GM12878 (cell line): Measurements from ENCODE around the gene FUT3. TPM values are rescaled to one million over a fixed set of nuclear protein-coding genes. Genes with fewer than 3 reads are reported as not detected.

Experiments used
- ATAC-seq: fragments of 200-7000 bp; cut with Tn5 transposase; 3 replicates; pipeline ENCODE4 v1.9.1; 2020; ENCODE audit warnings: mild to moderate bottlenecking, moderate library complexity
- BruUV-seq: library from RNA; stranded (reverse); fragments of 400-500 nt; replicated peaks from 2 replicates; lab custom pipeline; 2021; lab: Mats Ljungman, UMichigan
- CTCF ChIA-PET: fragments of 300-600 bp; sonication (Branson Sonifier 250); formaldehyde crosslinking; extraction: SDS; loops from one replicate; lab custom pipeline; 2021; ENCODE audit warnings: inconsistent platforms; lab: Yijun Ruan, JAX
- POLR2A ChIA-PET: fragments of 350-600 bp; formaldehyde crosslinking; extraction: SDS; loops from one replicate; lab custom pipeline; 2021; ENCODE audit warnings: inconsistent platforms; lab: Charles Lee
- RAD21 ChIA-PET: fragments of 300-600 bp; sonication (Branson Sonifier 250); formaldehyde crosslinking; loops from one replicate; lab custom pipeline; 2023; ENCODE audit warnings: antibody characterized with exemption; ENCODE audit not compliant: unreplicated experiment; lab: Charles Lee
- SMC1A ChIA-PET: fragments of 300-600 bp; sonication (Branson Sonifier 250); formaldehyde crosslinking; loops from one replicate; lab custom pipeline; 2023; ENCODE audit not compliant: unreplicated experiment, uncharacterized antibody; lab: Charles Lee
- DNase-seq: peaks from one replicate; pipeline ENCODE4 v3.0.0-alpha.2; 2011; ENCODE audit warnings: low read depth, low spot score
- FAIRE-seq: peaks from 3 replicates; lab custom pipeline; 2011; peaks lifted over from hg19 to GRCh38; lab: Jason Lieb, UNC
- H2AFZ ChIP-seq: 2 replicates; pipeline ENCODE4 v1.6.0; 2011; ENCODE audit warnings: low read depth, low read length, control low read depth; ENCODE audit not compliant: control insufficient read depth
- H3K27ac ChIP-seq: 2 replicates; pipeline ENCODE4 v1.5.1; 2011; ENCODE audit warnings: control low read depth; ENCODE audit not compliant: control insufficient read depth, insufficient read depth
- H3K27me3 ChIP-seq, 2 experiments: replicated peaks in 1 of 2; 2 replicates each; pipeline versions ENCODE4 v1.6.0 to v1.6.1; 2011; ENCODE audit warnings: low read length in 1 of 2; ENCODE audit not compliant: control insufficient read depth in 2 of 2, insufficient read depth in 2 of 2
- H3K36me3 ChIP-seq, 2 experiments: 2 replicates each; pipeline ENCODE4 v1.5.1; 2011; ENCODE audit warnings: low read length in 1 of 2; ENCODE audit not compliant: control insufficient read depth in 2 of 2, insufficient read depth in 2 of 2
- H3K4me1 ChIP-seq: 2 replicates; pipeline ENCODE4 v1.6.1; 2011; ENCODE audit warnings: mild to moderate bottlenecking, low read length, moderate library complexity, mixed read lengths; ENCODE audit not compliant: control insufficient read depth, insufficient read depth
- H3K4me2 ChIP-seq: 2 replicates; pipeline ENCODE4 v1.6.0; 2011; ENCODE audit warnings: control low read depth; ENCODE audit not compliant: control insufficient read depth, insufficient read depth
- H3K4me3 ChIP-seq: fragments of 200-600 bp; sonication (generic); 2 replicates; pipeline ENCODE4 v1.5.1; 2016
- H3K79me2 ChIP-seq: 2 replicates; pipeline ENCODE4 v1.6.0; 2011; ENCODE audit warnings: low read length; ENCODE audit not compliant: control insufficient read depth, insufficient read depth
- H3K9ac ChIP-seq: 2 replicates; pipeline ENCODE4 v1.8.0; 2011; ENCODE audit warnings: low read length, control low read depth, mixed read lengths; ENCODE audit not compliant: control insufficient read depth, insufficient read depth
- H3K9me3 ChIP-seq: replicated peaks from 3 replicates; pipeline ENCODE4 v1.5.1; 2011; ENCODE audit warnings: mild to moderate bottlenecking, low read length; ENCODE audit not compliant: control insufficient read depth, insufficient read depth
- H4K20me1 ChIP-seq: 2 replicates; pipeline ENCODE4 v1.6.0; 2011; ENCODE audit not compliant: control insufficient read depth, insufficient read depth
- ATF7 ChIP-seq: fragments of 450-650 bp; IDR thresholded peaks from 2 replicates; pipeline ENCODE4 v1.6.1; 2016; ENCODE audit warnings: low read depth, mild to moderate bottlenecking
- CHD2 ChIP-seq: IDR thresholded peaks from 2 replicates; pipeline ENCODE4 v1.6.1; 2011; ENCODE audit warnings: low read depth, low read length, improper control_type of control experiment, borderline replicate concordance
- ZNF24 ChIP-seq: fragments of 450-650 bp; IDR thresholded peaks from 2 replicates; pipeline ENCODE4 v1.6.1; 2017; ENCODE audit warnings: antibody characterized with exemption, mild to moderate bottlenecking
- WGBS: methylation state at CpG from one replicate; pipeline ENCODE4 v1.1.6; 2016; ENCODE audit warnings: low lambda C conversion rate; ENCODE audit not compliant: insufficient replicate concordance, insufficient coverage; ENCODE audit errors: missing lambda C conversion rate; 5-methylcytosine and 5-hydroxymethylcytosine counted together
- in situ Hi-C: fragments of 300-500 bp; cut with MboI; formaldehyde crosslinking; loops from 9 replicates; pipeline ENCODE4 v1.14.3; 2018; ENCODE audit warnings: mixed read lengths
- intact Hi-C: fragments of 100-400 bp; cut with micrococcal nuclease; formaldehyde crosslinking; loops from one replicate; pipeline ENCODE4 v1.14.2; 2022; ENCODE audit not compliant: unreplicated experiment
- polyA plus RNA-seq, 11 experiments: library from polyadenylated mRNA; depleted of rRNA in 4 of 11; unstranded in 6 of 11; stranded (reverse) in 5 of 11; fragments of >200 nt; fragmentation: Nextera tagmentation in 4 of 11; fragmentation: Illumina TruSeq in 1 of 11; extraction: Ambion mirVana in 4 of 11; extraction: Trizol in 1 of 11; gene quantifications; 1 replicate in 1 of 11; 2 replicates in 10 of 11; pipeline versions ENCODE4 v1.2.1 to v1.2.3, GENCODE V29; 2011 to 2016; ENCODE audit warnings: inconsistent platforms in 2 of 11, missing spikeins in 2 of 11, low read depth in 1 of 11
- total RNA-seq, 4 experiments: library from RNA; depleted of rRNA in 3 of 4; stranded (reverse); fragments of >200 nt in 3 of 4; fragmentation: Illumina TruSeq in 1 of 4; extraction: Trizol in 1 of 4; gene quantifications; 2 replicates each; pipeline versions ENCODE4 v1.2.1 to v1.2.3, GENCODE V29; 2013 to 2021

Gene FUT3
- total and polyA plus RNA-seq, 10 of the 15 experiments (the other 5 are each of a cell fraction or from before 2014, with no cell fraction given), result 0.04 to 0.31 (median 0.07) TPM; not detected in 7

DNA sequence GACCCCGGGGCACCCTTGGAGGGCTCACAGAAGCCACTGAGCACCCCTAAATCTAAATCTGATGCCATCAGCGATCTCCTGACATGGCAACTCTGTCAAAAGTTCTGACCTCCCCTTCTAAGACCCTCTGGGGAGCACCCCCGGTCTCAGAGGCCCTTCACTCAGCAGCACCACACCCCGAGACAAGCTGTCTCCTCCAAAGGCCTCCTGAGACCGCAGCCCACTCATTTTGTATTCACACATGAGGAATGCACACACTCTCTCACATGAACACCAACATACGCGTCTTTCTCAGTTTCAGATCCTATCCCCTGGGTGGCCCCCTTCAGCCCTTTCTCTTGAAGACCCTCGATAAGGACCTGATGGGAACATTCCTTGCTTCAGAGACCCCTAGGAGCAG is 49.7 kb upstream of the FUT3 start (continued):
- TF ChIP-seq ATF7, result no peak

DNA sequence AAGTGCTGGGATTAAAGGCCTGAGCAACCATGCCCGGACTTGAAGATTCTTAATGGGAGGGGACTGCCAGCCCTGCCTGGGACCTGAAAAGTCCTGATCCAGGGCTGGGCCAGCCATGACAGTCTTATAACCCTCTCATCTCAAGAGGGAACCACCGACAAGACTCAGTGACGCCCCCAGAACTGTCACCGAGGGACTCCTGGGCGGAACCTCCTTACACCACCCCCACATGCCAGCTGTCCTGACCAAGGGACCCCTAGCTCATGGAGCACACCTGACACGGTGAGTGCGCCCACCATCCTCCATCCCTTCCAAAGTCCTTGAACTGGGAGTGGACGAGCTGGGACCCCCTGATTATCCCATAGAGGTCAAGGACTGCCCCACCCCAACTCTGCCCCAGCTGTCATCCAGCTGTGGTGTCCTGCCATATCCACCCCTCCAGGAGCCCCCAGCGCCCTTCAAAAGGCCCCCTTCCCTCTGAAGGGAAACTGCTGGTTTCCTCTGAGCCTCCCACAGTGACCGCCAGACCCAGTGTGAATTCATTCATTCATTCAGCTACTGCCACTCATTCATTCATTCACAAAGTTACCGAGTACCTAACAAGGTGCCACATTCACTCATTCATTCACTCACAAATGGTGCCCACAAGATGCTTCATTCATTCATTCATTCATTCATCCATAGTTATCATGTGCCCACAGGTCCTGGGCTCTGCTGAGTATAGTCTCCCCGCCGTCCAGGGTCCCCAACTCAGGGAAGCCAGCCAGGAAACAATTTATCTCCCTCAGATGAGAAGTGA is 48.7 kb upstream of the FUT3 start:
- ChIA-PET SMC1A (no interaction called here), RAD21 (no interaction called here), POLR2A (no interaction called here), CTCF (interaction anchor here (2.9 kb wide), 1 partner anchor 96 kb away, joined by 11 read pairs; the partner anchor contains the start of gene NRTN)
- FAIRE-seq, result no peak
- intact Hi-C loops, result no loop called here
- H4K20me1 ChIP-seq, result peaks cover 4% of the 10 kb centered on the region; the same call in 1 of the 2 replicates
- H2AFZ ChIP-seq, result no peak overlapping the region
- no peak overlapping the region for H3K4me3 ChIP-seq
- H3K36me3 ChIP-seq, result peaks cover 8 to 11% of the 10 kb centered on the region in 2 experiments; a peak in 3 of 4 replicates
- no peak overlapping the region for H3K4me2 ChIP-seq
- no peaks in the 10 kb centered on the region for H3K9me3 ChIP-seq
- ATAC-seq, result no peak
- 88% methylated on average over 13 of the region's 13 CpGs for WGBS
- no peak overlapping the region for H3K9ac ChIP-seq
- TF ChIP-seq CHD2 (no peak), ZNF24 (peak; percentile 94)
- peaks cover 33% of the 10 kb centered on the region for H3K79me2 ChIP-seq
- no peak overlapping the region for H3K27ac ChIP-seq
- H3K4me1 ChIP-seq, result peaks cover 5% of the 10 kb centered on the region
- H3K27me3 ChIP-seq, result no peaks in the 10 kb centered on the region
- BruUV-seq, result TSS peak; percentile 52
- in situ Hi-C loops, result no loop called here
- no peak for DNase-seq
